GM11168 (cell line): ENCODE measurements around the gene FARP2.
"Not testable (repeated sequence)": the region's sequence is repeated elsewhere in the genome, so short reads cannot be mapped to it uniquely, and the experiment has no call there.

Source experiments
- in situ Hi-C: fragments of 300-500 bp; cut with MboI; formaldehyde crosslinking; loops from one replicate; pipeline ENCODE4 v1.12.0; 2022; ENCODE audit warnings: low sequenced_read_pairs; ENCODE audit not compliant: unreplicated experiment

Gene FARP2

GRCh38 chr2:241516520-241516965, 160.5 kb downstream of the FARP2 start:
- in situ Hi-C loops = no loop called here

GRCh38 chr2:241517297-241517696, 161.2 kb downstream of the FARP2 start:
- in situ Hi-C loops = no loop called here

GRCh38 chr2:241519669-241520068, 163.6 kb downstream of the FARP2 start:
- in situ Hi-C loops = no loop called here

- in situ Hi-C loops = no loop called here
Measured at GRCh38 chr2:241522477-241522876, 166.4 kb downstream of the FARP2 start.

- in situ Hi-C loops = not testable (repeated sequence)
Measured at GRCh38 chr2:241525818-241526780, 170.0 kb downstream of the FARP2 start.

DNA sequence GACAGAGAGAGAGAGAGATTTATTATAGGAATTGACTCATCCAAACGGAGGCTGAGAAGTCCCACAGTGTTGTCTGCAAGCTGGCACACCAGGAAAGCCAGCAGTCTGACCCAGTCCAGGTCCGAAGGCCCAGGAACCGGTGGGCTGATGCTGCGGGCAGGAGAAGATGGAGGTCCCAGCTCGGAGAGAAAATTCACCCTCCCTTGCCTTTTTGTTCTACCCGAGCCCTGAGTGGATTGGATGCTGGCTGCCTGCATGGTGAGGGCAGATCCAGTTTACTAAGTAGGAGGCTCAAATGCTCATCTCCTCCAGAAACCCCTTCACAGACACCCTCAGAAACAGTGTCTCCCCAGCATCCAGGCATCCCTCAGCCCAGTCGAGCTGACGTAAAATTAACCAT, 174.5 kb downstream of the FARP2 start:
- in situ Hi-C loops = no loop called here

- in situ Hi-C loops = no loop called here
Measured at GRCh38 chr2:241531161-241531722, 175.2 kb downstream of the FARP2 start.

DNA sequence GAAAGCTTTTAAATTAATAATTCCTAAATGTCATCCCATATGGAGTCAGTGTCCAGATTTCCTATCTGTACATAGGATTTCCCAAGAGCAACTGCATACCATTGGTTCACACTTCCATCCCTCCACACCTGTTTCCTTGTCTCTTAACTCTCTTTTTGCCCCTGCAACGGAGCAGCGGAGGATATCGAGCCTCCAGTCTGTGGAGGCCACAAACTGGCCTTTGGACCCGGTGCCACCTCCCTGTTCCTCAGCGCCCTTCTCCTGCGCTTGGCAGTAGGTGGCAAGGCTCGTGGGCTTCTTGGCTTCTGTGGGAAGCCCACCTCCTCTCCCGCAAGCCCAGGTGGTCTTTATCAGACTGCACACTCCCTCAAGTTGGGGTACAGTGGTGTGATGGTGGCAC, 176.1 kb downstream of the FARP2 start:
- in situ Hi-C loops = no loop called here

DNA sequence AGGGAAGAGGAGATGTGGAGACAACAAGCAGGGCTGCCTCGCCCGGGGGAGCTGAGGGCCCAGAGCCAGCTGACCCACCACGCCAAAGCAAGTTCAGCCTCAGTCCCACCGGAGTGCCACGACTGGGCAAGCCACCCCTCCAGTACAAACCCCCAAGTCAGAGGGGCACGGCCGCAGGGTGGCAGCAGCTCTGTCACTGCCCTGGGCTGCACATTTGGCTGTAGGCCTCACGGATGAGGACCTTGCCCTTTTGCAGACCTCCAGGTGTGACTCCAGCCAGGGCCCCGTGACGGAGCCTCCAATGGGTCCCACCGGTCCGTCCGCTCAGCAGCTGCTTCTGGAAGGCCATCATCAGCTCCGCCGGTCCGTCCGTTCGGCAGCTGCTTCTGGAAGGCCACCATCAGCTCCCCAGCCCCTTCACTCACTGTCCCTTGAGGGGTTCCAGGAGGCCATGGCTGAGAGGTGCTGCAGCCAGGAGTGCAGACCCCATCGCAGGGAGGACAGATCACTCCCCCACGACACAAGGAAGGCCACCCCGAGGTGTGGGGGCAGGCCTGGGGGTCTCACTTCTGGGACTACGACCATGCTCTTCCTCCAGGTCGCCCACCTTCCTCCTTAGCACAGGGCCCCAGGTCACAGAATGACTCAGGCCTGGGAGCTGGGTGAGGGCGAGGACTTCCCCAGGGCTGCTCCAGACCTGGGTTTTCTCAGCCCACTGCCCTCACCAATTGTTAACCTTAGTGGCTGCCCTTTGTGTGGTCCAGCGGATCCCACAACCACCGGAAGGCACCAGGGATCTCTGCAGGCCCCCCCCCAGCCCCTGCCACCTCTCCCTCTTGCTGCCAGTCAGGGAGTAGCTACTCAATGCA, 176.9 kb downstream of the FARP2 start:
- in situ Hi-C loops = no loop called here

- in situ Hi-C loops = no loop called here
Measured at GRCh38 chr2:241534293-241534692, 178.2 kb downstream of the FARP2 start.

- in situ Hi-C loops = no loop called here
Measured at GRCh38 chr2:241534701-241535375, 178.8 kb downstream of the FARP2 start.

DNA sequence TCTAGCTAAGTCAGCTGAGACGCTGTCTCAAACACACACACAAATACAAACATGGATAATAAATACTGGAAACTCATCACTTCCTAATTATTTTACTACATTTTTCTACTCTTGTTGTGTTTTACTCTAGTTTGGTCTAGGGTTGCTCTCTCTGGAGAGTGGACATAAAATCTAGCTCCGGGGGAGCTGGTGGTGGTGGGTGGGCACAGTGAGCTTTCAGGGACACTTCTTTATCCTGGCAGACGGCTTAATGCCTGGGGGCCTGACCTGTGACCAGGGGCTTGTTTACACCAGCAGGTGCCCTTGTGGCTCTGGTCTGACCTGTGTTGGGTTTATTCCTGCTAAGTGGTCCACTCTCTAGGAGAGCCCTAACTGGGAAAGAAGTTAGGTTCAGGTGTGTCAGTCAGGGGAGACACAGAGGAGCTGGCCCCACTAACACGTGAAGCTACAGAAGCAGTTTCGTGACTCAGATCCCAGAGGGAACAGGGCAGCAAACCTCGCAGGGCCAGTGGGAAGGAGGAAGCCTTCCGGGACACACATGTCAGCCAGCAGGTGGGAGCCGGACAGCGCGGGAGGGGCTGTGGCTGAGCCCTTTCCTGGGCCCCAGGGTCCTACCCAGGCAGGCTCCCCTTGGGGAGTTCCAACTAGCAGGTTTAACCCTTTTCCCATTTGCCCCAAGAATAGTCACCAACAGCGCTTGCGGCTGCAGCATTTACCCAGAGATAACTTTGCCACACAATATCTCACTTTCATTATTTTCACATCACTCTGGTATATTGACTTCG, 180.0 kb downstream of the FARP2 start:
- in situ Hi-C loops = no loop called here

DNA sequence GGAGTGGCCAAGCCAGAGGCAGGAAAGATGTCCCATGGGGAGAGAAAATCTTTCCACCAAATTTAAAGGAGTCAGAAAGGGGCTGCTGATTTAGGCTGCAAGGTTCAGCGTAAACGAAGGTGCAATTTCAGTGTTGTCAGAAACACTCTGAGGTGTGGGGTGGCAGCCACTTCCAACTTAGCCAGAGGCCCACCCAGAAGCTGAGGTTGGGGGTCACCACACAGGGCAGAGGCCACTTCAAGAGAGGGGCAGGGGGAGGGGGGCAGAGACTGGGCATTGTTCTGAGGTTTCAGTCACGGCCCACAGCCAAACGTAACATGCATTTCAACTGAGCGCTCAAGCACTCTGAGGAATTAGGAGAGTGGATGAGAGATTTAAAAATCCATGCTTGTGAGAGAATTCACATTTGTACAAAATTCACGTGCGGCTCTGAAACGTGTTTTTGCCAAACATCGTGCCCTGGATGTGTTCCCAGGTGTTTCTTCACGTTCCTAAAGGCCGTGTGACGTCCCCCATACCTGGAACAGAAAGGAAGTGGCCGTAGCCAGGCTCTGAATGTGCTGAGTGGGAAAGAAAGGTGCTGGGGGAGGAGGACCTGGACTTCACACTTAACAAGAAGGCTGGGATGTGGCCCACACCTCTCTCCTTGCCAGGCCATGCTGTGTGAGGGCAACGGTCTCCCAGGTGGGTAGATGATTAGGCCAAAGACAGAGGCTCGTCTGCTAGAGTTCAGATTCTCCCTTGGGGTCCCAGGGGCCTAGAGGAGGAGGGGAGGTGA, 182.9 kb downstream of the FARP2 start:
- in situ Hi-C loops = no loop called here

DNA sequence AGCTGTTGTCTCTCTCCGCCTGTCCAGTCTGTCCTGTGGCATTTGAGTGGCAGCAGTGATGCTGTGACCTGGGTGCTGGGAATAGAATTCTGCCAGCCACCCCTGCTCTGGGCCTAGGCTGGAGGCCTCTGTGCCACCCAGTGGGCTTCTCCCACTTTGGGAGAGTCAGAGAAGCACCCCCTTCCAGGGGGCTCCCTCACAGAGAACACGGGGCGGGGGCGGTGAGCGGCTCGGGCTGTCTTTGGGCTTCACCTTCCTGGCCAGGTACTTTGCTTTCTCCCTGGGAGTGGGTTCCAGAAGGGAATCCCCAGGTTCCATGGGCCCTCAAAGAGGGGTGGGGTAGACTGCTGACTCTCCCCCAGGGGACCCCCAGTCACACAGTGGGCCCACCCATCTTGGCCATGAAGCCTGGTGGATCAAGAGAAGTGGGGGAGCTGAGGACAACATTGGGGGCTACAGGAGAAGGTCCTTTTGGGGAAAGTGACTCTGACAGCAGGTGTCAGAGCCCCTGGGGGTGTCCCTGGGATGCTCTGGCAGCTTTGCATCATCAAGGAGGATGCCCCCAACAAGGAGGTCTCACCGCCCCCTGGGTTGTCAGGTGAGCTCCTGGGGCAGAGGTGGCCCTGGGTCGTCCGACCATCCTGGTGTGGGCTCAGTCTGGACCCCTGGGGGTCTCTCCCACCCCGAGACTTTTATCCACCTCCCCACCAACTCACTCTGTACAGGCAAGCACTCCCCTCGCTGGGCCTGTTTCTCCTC, 183.7 kb downstream of the FARP2 start:
- in situ Hi-C loops = no loop called here

DNA sequence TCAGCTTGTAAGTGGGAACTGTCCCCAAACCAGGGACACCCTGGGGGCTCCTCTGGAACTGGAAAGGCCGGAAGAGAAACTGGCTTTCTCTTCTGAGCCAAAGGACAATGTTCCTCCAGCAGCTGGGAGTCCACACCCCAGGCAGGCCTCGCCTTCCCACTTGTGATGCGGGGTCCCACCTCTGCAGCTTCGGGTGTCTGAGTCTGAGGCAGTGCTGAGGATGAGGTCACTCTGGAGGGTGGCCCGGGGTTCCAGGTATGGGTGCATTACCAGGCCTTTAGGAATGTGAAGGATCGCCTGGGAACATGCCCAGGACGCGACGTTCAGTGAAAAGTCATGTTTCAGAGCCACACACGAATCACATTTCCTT, 184.3 kb downstream of the FARP2 start:
- in situ Hi-C loops = no loop called here

DNA sequence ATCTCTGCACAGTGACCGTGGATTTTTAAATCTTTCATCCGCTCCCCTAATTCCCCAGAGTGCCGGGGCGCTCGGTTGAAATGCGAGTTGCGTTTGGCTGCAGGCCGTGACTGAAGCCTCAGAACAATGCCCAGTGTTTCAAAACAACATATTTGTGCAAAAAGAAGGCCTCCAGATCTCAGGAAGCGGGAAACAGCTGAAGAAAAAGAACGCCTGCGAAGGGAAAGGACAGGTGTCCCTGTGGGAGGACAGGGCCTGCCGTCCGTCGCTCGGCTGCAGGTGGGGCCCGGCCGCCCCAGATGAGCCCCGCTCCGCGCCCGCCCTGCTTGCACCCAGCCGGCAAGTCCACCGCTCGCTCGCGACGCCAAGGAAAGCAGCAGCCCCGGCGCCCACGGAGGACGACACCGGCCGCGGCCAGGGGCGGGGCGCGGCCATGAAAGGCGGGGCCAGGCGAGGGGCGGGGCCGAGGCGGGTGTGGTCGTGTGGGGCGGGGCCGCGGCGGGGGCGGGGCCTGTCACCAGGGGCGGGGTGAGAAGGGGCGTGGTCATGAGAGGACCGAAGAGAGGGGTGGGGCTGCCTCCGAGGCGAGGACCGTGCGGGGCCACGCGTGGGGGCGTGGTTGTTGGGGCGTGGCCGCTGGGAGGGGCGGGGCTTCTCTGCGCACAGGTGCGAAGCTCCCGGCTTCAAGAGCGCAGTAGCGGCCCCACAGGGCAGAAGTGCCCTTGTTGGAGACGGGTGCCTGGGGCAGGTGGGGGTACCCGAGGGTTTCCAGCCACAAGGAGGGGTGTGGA, 184.9 kb downstream of the FARP2 start:
- in situ Hi-C loops = no loop called here

- in situ Hi-C loops = no loop called here
Measured at GRCh38 chr2:241541564-241542277, 185.6 kb downstream of the FARP2 start.
